HG03103 (cell line): Measurements from ENCODE around the gene ITGB4.
A peak's percentile ranks its signal among the peaks of the same experiment; 100 is the strongest.
"Not testable (repeated sequence)": the region's sequence is repeated elsewhere in the genome, so short reads cannot be mapped to it uniquely, and the experiment has no call there.

ENCODE experiments used
- ATAC-seq: cut with Tn5 transposase; IDR thresholded peaks from one replicate; pipeline ENCODE4 v1.9.1; 2021; ENCODE audit warnings: low read depth; ENCODE audit not compliant: unreplicated experiment

Gene ITGB4

DNA sequence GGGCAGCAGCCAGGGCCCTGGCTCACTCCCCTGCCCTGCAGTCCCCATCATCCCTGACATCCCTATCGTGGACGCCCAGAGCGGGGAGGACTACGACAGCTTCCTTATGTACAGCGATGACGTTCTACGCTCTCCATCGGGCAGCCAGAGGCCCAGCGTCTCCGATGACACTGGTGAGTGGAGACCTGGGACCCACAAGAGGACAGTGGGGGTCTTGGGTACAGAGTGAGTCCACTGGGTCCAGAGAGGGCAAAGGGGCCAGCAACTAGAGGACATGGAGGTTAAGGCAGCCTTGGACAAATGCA is 31.1 kb downstream of the ITGB4 start:
- no peak for ATAC-seq

DNA sequence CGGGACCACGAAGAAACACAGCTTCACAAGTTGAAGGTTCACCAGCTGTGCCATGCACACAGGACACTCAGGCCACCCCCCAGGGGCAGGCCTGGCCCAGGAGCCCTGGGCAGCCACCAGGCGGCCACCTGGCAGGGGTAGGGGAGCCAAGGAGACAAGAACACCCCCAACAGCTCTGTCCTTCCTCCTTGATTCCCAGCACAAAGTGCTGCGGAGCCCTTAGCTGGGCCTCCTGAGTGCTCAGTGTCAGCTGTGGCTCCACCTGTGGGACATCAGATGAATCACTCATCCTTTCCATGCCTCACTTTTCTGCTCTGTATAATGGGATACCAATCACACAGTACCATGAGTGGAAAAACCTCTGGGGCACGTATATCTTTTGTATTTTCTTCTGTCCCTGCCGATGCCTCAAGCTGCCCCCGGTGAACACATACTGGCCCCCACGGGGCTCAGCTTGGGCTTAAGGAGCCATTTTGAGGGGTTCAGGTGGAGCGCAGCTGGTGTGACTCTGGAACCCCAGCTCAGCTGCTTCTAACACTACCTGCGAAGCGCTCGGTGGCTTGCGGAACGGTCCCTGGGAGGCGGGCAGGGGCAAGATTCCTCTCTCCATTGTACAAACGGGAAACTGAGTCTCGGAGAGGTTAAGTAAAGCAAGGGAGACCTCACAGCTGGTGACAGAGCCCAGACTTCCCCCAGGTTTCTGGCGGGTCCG is 31.7 kb downstream of the ITGB4 start:
- ATAC-seq: no peak

DNA sequence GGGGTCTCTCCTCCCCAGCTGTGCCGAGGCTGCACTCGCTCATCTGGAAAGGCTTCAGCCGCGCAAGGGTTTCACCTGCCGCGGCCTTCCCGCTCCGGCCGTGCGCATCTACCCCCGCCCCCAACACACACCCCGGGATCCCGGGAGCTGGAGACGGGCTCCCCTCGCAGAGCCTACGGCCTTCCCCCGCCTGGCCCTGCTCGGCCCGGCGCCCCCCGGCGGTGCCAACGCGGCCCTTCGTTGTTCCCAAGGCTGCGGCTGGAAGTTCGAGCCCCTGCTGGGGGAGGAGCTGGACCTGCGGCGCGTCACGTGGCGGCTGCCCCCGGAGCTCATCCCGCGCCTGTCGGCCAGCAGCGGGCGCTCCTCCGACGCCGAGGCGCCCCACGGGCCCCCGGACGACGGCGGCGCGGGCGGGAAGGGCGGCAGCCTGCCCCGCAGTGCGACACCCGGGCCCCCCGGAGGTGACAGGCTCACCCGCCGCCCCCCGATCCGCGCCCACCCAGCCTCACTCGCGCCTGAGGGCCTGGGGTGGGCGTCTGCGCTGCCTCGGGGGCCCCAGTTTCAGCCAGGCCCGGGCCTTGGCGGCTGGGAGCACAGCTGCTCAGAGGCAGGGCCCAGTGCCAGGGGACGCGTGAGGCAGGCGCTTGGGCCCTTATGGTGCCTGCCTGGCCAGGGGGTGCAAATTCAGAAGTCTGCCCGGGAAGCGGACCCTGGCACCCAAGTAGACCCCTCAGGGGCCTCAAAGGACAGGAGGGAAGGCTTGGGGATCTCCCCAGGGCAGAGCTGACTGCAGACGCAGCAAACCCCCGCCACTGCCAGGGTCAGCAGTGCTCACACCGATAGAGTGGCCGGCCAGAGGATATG is 32.5 kb downstream of the ITGB4 start:
- peak; percentile 58 for ATAC-seq

DNA sequence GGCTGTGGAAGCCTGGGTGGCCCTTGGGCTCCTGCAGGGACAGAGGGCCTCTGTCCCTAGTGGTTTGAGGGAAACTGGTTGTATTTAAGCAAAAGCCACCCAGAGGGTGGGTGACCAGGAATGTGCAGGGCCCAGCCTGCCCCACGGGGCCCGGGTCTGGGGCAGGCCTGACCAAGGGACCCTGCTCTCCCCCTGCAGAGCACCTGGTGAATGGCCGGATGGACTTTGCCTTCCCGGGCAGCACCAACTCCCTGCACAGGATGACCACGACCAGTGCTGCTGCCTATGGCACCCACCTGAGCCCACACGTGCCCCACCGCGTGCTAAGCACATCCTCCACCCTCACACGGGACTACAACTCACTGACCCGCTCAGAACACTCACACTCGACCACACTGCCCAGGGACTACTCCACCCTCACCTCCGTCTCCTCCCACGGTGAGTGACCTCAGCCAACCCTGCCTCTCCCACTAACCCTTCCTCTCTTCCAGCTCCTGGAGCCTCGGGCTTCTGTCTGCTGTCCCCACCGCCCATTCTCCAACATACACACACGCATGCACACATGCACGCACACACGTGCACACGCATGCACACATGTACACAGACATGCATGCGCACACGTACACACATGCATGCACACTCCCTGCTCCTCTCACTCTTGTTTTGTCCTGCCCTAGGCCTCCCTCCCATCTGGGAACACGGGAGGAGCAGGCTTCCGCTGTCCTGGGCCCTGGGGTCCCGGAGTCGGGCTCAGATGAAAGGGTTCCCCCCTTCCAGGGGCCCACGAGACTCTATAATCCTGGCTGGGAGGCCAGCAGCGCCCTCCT is 33.3 kb downstream of the ITGB4 start:
- ATAC-seq: no peak

DNA sequence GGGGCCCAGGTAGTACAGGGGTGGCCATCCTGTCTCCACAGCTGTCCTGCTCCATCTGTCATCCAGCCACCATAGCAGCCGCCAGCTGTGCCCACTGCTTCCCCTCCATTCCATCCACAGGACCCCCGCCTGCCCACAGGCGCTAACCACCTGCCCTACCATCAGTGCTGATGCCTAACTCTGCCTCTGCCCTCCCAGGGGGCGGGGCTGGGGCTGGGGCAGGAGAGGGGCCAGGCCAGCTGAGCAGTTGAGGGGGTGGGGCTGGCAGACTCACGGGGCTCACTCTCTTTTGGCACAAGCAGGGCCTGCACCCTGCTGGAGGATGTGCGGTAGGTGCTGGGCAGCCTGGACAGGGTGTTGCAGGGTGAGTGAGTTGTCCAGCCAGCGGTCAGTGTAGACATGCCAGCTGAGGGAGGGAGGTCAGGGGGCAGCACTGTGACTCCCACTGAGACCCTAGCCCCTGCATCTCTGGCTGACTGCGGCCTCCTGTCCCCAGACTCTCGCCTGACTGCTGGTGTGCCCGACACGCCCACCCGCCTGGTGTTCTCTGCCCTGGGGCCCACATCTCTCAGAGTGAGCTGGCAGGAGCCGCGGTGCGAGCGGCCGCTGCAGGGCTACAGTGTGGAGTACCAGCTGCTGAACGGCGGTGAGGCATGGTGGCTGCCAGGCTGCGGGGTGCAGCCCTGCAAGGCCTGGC is 34.1 kb downstream of the ITGB4 start:
- no peak for ATAC-seq

DNA sequence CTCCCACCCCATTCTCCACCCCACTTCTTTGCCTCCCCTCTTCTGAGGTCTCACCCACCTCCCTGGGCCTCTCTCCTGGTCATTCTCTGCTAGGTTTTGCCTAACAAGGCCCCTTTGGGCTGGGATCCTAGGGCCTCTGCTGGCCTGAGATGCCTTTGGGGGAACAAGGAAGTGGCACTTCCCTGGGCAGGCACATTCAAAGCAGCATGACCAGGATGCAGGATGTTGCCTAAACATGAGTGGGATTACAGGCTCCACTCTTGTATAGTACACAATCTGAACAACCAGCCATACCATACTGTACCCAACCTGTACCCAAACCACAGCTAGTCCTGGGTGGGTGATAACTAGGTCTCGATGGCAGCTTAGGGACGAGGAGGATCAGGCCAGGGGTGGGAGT is 34.7 kb downstream of the ITGB4 start:
- no peak for ATAC-seq

DNA sequence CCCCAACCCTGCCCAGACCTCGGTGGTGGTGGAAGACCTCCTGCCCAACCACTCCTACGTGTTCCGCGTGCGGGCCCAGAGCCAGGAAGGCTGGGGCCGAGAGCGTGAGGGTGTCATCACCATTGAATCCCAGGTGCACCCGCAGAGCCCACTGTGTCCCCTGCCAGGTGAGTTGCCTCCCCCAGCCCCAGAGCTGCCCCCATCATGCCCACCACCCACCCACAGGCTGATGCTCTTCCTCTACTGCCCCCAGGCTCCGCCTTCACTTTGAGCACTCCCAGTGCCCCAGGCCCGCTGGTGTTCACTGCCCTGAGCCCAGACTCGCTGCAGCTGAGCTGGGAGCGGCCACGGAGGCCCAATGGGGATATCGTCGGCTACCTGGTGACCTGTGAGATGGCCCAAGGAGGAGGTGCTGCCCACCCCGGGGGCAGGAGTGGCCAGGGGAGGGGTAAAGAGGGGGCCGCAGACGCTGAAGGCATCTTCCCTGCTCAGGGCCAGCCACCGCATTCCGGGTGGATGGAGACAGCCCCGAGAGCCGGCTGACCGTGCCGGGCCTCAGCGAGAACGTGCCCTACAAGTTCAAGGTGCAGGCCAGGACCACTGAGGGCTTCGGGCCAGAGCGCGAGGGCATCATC is 35.3 kb downstream of the ITGB4 start:
- ATAC-seq: no peak

DNA sequence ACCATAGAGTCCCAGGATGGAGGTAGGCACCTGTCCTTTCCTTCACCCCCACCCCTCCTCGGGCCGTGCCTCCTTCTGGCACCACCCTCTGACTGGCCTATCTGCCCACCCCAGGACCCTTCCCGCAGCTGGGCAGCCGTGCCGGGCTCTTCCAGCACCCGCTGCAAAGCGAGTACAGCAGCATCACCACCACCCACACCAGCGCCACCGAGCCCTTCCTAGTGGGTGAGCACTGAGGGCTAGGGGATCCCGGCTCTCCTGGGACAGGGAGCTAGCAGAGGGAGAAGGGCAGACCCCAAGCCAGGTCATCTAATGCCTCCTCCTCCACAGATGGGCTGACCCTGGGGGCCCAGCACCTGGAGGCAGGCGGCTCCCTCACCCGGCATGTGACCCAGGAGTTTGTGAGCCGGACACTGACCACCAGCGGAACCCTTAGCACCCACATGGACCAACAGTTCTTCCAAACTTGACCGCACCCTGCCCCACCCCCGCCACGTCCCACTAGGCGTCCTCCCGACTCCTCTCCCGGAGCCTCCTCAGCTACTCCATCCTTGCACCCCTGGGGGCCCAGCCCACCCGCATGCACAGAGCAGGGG is 35.9 kb downstream of the ITGB4 start:
- no peak for ATAC-seq

DNA sequence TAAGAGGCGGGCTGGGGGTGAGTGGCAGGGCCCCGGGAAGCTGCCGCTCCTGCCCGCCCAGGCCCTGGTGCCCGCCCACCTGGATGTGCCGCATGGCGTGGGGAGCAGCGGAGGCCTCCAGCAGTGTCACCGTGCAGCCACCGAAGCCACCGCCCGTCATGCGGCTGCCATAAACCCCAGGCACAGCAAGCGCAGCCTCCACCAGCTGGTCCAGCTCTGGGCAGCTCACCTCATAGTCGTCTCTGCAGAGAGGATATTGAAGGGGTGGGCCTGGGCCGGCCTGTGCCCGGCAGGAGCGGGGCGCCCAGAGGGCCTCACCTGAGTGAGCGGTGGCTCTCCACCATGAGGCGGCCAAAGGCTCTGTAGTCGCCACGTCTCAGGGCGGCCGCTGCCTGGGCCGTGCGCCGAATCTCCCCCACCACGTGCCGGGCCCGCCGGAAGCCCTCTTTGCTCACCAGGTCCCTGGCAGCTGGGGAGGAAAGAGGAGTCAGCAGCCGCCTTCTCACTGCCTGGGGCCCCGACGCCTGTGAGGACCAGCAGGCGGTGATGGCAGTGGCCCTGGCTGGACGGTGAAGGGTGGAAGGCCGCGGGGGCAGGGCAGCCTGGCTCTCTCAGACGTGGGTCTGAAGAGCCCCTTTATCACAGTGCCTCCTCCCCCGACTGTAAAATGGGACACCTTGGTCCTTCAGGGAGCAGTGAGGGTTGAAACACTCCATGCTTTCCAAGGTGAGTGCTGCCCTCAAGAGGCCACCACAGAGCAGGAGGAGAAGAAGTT is 37.1 kb downstream of the ITGB4 start:
- ATAC-seq: no peak

DNA sequence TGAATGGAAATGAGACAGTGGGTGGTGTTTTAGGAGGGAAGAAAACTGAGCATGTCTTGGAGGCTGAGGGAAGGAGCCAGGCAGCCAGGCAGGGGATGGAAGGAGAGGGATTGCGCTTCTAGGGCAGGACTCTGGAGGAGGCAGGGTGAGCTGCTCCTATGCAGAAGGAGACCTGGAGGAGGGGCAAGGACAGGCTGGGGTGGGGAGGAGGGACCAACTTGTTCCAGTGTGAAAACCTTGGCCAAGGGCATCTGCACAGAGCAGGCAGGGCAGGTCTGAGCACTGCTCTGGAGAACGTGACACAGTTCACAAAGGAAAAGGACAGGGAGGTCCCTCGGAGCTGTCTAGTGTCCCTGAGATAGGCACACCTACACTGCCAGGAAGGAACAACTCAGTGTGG is 38.2 kb downstream of the ITGB4 start:
- ATAC-seq: no peak

DNA sequence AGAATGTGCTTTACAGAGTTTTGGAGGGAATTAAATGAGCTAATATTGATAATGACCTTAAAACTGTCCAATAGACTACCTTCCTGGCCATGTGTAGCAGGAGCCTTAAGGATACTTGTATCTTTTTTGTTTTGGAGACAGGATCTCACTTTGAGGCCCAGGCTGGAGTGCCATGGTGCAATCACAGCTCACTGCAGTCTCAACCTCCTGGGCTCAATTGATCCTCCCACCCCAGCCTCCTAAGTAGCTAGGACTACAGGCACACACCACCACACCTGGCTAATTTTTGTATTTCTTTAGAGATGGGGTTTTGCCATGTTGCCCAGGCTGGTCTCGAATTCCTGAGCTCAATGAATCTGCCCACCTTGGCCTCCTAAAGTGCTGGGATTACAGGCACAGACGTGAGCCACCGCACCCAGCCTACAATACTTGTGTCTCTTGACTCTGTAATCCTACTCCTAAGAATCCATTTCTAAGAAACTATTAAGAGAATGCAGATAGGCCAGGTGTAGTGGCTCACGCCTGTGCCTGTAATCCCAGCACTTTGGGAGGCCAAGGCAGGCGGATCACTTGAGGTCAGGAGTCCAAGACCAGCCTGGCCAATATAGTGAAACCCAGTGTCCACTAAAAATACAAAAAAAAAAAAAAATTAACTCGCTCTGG is 38.9 kb downstream of the ITGB4 start:
- not testable (repeated sequence) for ATAC-seq

DNA sequence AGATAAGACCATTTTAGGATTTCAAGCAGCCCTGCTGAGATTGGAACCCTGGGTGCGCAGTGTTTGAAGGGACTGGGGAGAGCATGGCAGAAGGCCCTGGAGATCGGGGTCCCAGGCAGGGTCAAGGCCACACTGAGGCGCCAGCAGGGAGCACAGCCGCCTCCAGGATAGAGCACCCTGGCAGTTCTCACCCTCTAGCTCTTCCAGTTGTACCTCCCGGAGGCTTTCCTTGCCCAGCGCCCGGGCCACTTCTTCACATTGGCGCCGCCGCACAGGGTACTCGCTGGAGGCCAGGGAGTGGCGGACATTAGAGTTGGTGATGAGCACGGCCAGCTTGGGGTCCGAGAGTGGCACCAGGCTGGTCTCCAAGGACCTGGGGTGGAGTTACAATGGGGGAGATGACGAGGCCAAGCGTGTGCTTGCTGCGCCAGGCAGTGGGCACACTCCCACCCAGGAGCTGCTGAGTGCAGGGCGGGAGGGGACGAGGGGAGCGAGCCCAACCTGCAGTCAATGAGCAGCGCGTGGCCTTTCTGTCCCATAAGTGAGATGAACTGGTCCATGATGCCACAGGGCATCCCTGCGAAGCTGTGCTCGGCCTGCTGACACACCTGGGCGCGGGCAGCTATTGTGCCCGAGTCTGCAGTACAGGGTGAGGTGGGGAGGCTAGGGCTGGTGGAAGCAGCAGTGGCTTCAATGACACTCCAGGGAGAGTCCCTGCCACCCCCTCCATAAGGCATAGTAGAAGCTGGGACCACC is 41.4 kb downstream of the ITGB4 start:
- ATAC-seq: no peak

DNA sequence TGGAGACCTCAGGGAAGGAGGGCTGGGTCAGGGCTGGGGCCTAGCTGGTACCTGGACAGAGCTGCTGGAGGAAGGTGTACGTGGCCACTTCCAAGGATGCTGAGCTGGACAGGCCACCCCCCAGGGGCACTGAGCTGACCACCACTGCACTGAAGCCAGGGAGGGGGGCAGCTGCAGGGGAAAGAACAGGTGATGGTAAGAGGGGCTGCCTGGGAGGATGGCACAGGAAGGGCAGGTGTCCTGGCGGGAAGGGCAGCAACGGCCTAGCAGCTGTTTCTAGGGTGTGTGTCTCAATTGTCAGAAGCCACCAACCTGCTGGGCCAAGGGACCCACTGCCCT is 42.0 kb downstream of the ITGB4 start:
- ATAC-seq: no peak

DNA sequence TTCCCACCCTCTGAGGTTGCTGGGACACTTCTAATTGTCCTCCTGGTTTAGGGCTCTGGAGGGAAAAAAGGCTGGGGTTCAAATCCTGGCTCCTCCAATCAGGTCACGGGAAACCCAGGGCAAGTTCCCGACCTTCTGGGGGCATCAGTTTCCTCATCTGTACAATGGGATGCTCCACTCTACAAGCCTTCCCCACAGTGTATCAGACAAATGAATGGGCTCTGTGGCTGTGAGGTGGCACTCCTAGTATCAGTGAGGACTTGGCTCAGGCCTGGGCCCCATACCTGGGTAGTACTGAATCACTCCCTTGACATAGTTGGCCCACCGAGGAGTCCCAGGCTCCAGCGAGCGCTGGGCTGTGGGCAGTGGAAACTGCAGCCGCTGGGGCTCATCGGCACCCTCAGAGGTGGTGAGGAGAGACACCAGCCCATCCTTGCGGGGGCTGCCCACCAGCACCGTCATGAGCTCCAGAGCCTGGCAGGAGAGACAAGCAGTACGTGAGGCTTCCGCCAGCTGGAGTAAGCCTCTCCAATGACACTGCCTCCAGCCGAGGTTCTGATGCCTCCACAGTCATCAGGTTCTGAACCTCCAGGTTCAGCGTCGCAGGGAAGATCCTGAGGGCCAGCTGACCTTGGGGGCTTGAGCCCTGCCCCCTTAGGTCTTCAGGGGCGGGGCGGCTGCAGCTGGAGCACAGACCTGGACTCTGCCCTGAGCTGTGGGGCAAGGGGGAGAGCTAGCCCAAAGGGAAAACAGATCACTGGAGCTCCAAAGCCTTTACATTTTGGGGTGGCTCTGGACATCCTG is 42.6 kb downstream of the ITGB4 start:
- ATAC-seq: no peak

DNA sequence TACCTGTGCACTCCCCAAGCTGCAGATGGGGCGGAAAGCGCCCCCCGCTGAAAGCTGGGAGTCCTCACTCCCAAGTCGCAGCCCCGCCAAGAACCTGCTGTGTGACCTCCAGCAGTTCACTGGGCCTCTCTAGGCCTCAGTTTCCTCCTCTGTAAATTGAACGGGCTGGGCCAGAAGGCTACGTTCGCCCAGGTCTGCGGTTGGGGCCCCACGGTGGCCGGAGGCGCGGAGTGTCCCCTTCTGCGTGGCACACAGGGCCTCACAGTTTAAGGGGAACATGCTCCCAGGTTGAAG is 43.1 kb downstream of the ITGB4 start:
- ATAC-seq: no peak

DNA sequence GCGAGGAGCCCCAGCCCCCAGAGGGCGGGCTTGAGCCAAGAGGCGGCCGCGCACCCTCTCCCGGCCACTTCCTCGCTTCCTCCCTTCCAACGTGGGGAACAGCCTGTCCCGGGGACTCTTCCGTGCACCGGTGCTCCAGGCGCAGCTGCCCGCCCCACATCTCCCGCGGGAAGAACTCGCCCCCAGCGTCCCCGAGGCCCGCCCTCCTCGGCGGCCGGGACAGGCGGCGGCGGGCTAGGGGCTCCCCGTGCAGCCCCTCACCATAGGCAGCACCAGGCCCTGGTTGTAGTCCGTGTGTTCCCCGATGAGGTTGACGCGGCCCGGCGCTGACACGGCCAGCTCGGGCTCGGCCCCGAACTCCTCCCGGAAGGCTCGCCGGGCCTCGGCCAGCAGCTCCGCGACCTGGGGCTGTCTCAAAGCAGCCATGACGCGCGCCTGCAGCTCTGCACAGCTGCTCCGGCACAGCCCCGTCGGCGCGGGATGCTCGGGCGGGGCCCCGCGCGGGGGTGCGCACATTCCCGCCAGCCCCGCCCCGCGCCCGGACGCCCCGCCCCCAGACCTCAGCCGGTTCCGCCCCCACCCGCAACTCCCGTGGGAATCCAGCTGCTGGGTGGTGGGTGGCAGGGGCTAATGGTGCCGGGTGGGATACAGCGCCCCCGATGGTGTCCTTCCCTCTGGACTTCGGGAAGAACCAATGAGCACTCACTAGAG is 43.6 kb downstream of the ITGB4 start, which contains the start of gene GALK1:
Gene GALK1 (minus strand): TSS at position 482 of the 711 bp plus-strand sequence. CDS start 56 bp downstream, at position 426.
- ATAC-seq: peak; percentile 65

DNA sequence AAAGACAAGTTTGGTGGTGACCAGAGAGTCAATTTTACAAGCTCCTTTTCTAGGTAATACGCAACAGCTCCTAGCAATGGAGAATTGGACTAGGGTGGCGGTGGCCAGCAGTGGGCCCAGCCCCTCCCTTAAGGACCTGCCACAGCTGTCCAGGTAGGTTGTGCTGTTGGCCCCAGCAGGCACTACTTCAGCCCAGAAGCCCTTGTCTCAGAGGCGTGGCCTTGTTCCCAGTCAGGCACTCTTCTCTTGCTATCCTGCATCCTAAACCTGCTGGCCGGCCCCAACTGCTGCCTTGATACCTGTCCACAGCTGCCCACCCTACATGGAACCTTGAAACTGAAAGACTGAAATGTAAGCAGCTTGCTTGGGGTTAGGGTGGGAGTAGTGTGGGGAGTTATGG is 44.7 kb downstream of the ITGB4 start:
- no peak for ATAC-seq
